Astrocyte (in vitro differentiated cells and primary cell): ENCODE results near the gene MGMT.

Source experiments
- EZH2 ChIP-seq: IDR thresholded peaks from 2 replicates; pipeline ENCODE4 v1.6.1; 2012; ENCODE audit warnings: mild to moderate bottlenecking, low read length, inconsistent platforms; ENCODE audit not compliant: insufficient read depth
- TF ChIP-seq, protein P1 (sequence below): IDR thresholded peaks from 2 replicates; pipeline ENCODE4 v1.5.1; 2011; ENCODE audit warnings: low read depth, mild to moderate bottlenecking, inconsistent platforms, low read length, moderate library complexity; ENCODE audit not compliant: insufficient read depth

DNA sequence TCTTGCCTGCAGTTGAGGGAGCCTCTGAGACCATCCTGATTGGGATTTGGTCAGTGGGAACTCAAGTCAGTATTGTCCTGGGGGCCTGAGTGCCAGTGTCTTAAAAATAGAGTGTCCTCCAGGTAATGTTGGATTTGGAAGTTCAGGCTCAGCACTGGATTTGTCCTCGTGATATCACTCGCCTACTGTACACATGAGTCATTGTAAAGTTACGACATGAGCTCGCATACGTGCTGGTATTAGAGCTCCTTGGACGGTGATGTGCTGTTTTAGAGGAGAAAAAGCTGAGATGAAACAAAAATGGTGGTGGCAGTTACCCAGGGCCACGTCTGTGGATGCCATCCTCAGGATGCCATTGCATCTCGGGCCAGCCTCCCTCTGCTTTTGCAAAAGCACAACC is 78.2 kb downstream of the MGMT start:
- TF ChIP-seq, protein P1, sequence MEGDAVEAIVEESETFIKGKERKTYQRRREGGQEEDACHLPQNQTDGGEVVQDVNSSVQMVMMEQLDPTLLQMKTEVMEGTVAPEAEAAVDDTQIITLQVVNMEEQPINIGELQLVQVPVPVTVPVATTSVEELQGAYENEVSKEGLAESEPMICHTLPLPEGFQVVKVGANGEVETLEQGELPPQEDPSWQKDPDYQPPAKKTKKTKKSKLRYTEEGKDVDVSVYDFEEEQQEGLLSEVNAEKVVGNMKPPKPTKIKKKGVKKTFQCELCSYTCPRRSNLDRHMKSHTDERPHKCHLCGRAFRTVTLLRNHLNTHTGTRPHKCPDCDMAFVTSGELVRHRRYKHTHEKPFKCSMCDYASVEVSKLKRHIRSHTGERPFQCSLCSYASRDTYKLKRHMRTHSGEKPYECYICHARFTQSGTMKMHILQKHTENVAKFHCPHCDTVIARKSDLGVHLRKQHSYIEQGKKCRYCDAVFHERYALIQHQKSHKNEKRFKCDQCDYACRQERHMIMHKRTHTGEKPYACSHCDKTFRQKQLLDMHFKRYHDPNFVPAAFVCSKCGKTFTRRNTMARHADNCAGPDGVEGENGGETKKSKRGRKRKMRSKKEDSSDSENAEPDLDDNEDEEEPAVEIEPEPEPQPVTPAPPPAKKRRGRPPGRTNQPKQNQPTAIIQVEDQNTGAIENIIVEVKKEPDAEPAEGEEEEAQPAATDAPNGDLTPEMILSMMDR, result no peak
- no peak for TF ChIP-seq EZH2
